Lung (tissue), 12 donors: Measurements from ENCODE around the gene MCM5. TPM values are rescaled to one million over a fixed set of nuclear protein-coding genes. Genes with fewer than 3 reads are reported as not detected.

ENCODE experiments used
- ATAC-seq: fragments of 200-7000 bp; cut with Tn5 transposase; one replicate; pipeline ENCODE4 v1.9.1; 2020; ENCODE audit warnings: moderate number of reproducible peaks; ENCODE audit not compliant: insufficient read depth, low FRiP score
- DNase-seq, 3 donors: peaks; one replicate each; pipeline ENCODE4 v3.0.0-alpha.2; 2013 to 2017
- H3K27ac ChIP-seq, 2 donors: one replicate each; pipeline ENCODE4 v1.5.1; 2013; ENCODE audit warnings: mild to moderate bottlenecking in 2 of 2, moderate library complexity in 2 of 2, control low read depth in 1 of 2, inconsistent platforms in 1 of 2, low read depth in 1 of 2, low read length in 1 of 2
- H3K27me3 ChIP-seq, 3 donors: one replicate each; pipeline ENCODE4 v1.5.1; 2013; ENCODE audit warnings: low read length in 2 of 3; ENCODE audit not compliant: control insufficient read depth in 3 of 3, insufficient read depth in 3 of 3
- H3K36me3 ChIP-seq, 4 donors: one replicate each; pipeline ENCODE4 v1.5.1; 2013; ENCODE audit warnings: low read length in 4 of 4, mild to moderate bottlenecking in 1 of 4, moderate library complexity in 1 of 4; ENCODE audit not compliant: control insufficient read depth in 4 of 4, insufficient read depth in 4 of 4
- H3K4me1 ChIP-seq, 5 donors: one replicate each; pipeline ENCODE4 v1.5.1; 2013; ENCODE audit warnings: low read length in 5 of 5, mild to moderate bottlenecking in 2 of 5, moderate library complexity in 1 of 5; ENCODE audit not compliant: control insufficient read depth in 5 of 5, insufficient read depth in 5 of 5
- H3K4me3 ChIP-seq: one replicate; pipeline ENCODE4 v1.5.1; 2013; ENCODE audit warnings: mild to moderate bottlenecking, control low read depth, moderate library complexity
- H3K9ac ChIP-seq, 2 donors: one replicate each; pipeline ENCODE4 v1.5.1; 2013; ENCODE audit warnings: low read length in 2 of 2, control low read depth in 1 of 2; ENCODE audit not compliant: insufficient read depth in 1 of 2
- H3K9me3 ChIP-seq, 4 donors: one replicate each; pipeline ENCODE4 v1.5.1; 2013; ENCODE audit warnings: low read length in 3 of 4, mild to moderate bottlenecking in 1 of 4, moderate library complexity in 1 of 4; ENCODE audit not compliant: control insufficient read depth in 4 of 4, insufficient read depth in 3 of 4
- CTCF ChIP-seq: IDR thresholded peaks from 2 replicates; pipeline ENCODE4 v1.5.1; 2012; ENCODE audit warnings: mild to moderate bottlenecking; ENCODE audit errors: control extremely low read depth, extremely low read depth
- WGBS, 2 donors: extraction: QIAGEN DNeasy Blood & Tissue Kit; methylation state at CpG; one replicate each; pipeline ENCODE4 v1.1.7; 2013; 5-methylcytosine and 5-hydroxymethylcytosine counted together
- polyA plus RNA-seq, 2 donors: library from polyadenylated mRNA; stranded (reverse); fragments of 200-250 nt; gene quantifications; one replicate each; pipeline ENCODE4 v1.2.1, GENCODE V29; 2013
- total RNA-seq, 2 donors: library from RNA; depleted of rRNA in 1 of 2; stranded (reverse); fragments of >200 nt in 1 of 2; gene quantifications; one replicate each; pipeline ENCODE4 v1.2.1, GENCODE V29; 2014 to 2021
- donor health status: control.
- donor health status: control.
- donor health status: Bipolar disorder and iron deficiency.
- donor health status: healthy.
- donor health status: DM: yes; HTN: yes; CAD: no.

MCM5 gene
- total and polyA plus RNA-seq, 4 donors: 17.6 to 43.1 (median 25.9) TPM

- TF ChIP-seq CTCF: no peak
- Histone ChIP-seq H3K27ac (peak overlapping the region in 1 of 2 donors; percentile 67), H3K9ac (no peak overlapping the region), H3K27me3 (no peaks in the 10 kb centered on the region), H3K36me3 (peaks cover 0 to 10% (median 2%) of the 10 kb centered on the region in 4 donors), H3K4me3 (no peak overlapping the region), H3K4me1 (peaks cover 0 to 23% (median 5%) of the 10 kb centered on the region in 5 donors), H3K9me3 (no peaks in the 10 kb centered on the region)
- DNase-seq (peak in 1 of 3 donors; percentile 21), ATAC-seq (peak; percentile 39)
- WGBS, 2 donors: 40 to 46% methylated on average over 19 of the region's 19 CpGs
These were observed 47.5 kb upstream of the MCM5 start for GRCh38 chr22:35352214-35353111.

- Histone ChIP-seq H3K27me3 (no peaks in the 10 kb centered on the region), H3K4me3 (no peak overlapping the region), H3K9me3 (no peaks in the 10 kb centered on the region), H3K9ac (no peak overlapping the region), H3K27ac (peak overlapping the region in 1 of 2 donors; percentile 30), H3K4me1 (peaks cover 0 to 23% (median 5%) of the 10 kb centered on the region in 5 donors), H3K36me3 (peaks cover 0 to 1% (median 0%) of the 10 kb centered on the region in 4 donors)
- TF ChIP-seq CTCF: no peak
- DNase-seq (no peak), ATAC-seq (no peak)
- 68 to 72% methylated on average over 11 to 12 of the region's 12 CpGs for WGBS, 2 donors
These were observed 46.6 kb upstream of the MCM5 start for GRCh38 chr22:35353318-35353717.

- H3K27ac ChIP-seq: no peak overlapping the region
- 88 to 89% methylated on average over 4 of the region's 4 CpGs for WGBS, 2 donors
- DNase-seq: no peak
These were observed 45.9 kb upstream of the MCM5 start for GRCh38 chr22:35354068-35354467.

More at GRCh38 chr22:35354068-35354467, 45.9 kb upstream of the MCM5 start:
- Histone ChIP-seq H3K4me3 (no peak overlapping the region), H3K4me1 (peaks cover 0 to 22% (median 5%) of the 10 kb centered on the region in 5 donors), H3K9me3 (no peaks in the 10 kb centered on the region), H3K27me3 (no peaks in the 10 kb centered on the region), H3K9ac (no peak overlapping the region), H3K36me3 (no peaks in the 10 kb centered on the region)
- no peak for ATAC-seq
- no peak for TF ChIP-seq CTCF
